Stimulated activated CD4-positive, alpha-beta T cell treated with anti-CD3 and anti-CD28 coated beads, Interleukin-1b, Interleukin-23, amount 100 ng/mL, for 1 hour (primary cell): ENCODE data around the gene TRAPPC10.
"Not testable (repeated sequence)": the region's sequence is repeated elsewhere in the genome, so short reads cannot be mapped to it uniquely, and the experiment has no call there.

ENCODE experiments used
- DNase-seq, 2 donors: peaks; one replicate each; pipeline ENCODE4 v3.0.0-alpha.2; 2020; ENCODE audit warnings: low read depth in 2 of 2

Gene TRAPPC10

DNA sequence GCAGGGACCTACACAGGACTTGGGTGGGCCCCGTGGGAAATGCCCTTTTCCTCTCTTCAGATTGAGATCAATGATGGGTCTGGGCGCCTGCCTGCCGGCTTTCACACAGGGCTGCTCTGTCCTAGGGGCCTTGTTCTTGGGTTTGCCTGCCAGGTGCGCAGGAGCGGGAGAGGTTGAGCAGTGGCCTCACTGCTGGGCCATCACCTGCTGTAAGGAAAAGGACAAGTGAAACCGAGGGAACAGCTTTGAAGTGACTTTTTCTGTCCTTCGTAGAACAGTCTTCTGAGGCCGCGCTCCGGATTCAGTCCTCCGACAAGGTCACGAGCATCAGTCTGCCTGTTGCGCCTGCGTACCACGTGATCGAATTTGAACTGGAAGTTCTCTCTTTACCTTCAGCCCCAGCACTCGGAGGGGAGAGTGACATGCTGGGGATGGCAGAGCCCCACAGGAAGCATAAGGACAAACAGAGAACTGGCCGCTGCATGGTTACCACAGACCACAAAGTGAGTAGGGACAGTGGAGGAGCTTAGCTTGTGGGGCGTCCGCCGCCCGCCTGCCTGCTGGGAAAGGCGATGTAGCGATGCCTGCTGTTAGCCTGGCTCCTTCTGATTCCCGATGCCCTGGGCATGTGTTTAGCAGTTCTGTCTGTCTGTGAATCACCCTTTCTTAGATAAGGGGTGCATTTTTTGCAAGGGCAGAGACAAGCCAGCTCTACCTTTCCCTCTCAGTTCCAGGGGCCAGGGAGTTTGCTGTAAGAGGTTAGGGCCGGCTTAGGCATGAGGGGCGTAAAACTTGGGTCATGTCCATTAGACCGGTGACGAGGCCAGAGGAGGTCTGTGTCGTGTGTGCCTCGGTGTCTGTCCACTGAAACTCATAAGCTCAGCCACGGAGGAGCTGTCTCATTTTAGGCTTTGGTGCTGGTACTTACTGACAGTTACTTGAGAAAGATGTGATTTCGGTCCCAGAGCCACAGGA is 75.6 kb downstream of the TRAPPC10 start:
- no peak for DNase-seq

DNA sequence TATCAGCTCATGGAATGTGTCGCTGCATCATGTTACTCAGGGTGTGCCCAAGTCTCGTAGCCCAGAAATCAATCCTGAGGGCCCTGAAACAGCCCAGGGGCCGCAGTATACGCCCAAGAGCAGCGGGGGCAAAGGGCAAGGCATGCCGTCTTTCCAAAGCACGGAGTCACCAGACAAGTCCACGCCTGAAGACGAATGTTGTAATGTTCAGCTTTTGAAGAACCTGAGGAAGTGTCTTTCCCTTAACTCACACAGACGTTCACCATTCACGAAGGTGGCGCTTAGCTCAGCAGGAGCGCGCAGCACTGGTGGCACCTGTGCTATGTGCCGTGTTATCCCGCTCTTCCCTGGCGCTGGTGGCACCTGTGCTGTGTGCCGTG is 76.3 kb downstream of the TRAPPC10 start:
- DNase-seq = no peak

- no peak for DNase-seq
These were observed 77.1 kb downstream of the TRAPPC10 start for GRCh38 chr21:44089001-44089911.

DNA sequence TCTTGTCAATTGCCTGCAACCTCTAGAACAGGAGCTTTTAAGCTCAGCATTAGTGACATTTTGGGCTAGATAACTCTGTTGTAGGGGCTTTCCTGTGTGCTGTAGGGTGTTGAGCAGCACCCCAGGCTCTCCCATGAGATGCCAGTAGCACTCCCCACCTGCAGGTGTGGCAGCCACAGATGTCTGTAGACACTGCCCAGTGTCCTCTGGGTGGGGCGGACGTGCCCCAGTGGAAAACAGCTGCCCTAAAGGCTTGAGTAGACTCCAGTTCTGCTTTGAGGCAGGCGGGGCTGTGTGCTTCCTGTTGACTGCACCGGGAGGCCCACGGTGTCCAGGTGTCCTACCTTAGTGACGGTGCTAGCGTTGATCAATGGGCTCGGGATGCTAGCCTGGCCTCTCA is 78.2 kb downstream of the TRAPPC10 start:
- DNase-seq = no peak

GRCh38 chr21:44092211-44092610 is 80.1 kb downstream of the TRAPPC10 start:
- DNase-seq = no peak

DNA sequence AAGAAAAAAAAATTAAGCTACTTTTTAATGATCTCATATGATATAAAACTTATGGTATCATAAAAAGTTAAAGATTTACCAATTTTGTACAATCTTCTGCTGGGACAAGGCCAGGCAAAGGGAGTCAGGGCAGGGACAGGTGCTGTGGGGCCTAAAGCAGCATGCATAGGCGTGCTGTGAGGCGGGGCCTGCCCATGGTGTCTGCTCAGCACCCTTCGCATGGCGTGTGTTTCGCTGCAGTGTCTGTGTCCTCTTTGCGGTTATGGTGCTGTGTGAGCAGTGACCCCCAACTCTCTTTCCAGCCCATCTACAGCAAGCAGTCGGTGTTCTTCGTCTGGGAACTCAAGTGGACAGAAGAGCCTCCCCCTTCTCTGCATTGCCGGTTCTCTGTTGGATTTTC is 81.7 kb downstream of the TRAPPC10 start:
- DNase-seq = no peak

DNA sequence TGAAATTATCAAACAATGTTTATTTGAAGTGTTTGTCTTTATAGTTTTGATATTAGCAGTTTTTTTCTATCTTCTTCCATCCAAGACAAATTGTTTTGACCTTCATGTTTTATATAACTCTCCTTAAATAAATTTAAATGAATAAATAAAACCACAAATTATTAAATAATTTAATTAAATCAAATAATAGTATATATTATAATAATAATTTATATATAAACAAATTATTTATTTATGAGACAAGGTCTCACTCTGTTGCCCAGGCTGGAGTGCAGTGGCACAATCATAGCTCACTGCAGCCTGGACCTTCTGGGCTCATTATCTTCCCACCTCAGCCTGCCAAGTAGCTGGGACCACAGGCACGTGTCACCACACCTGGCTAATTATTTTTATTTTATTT is 82.7 kb downstream of the TRAPPC10 start:
- no peak for DNase-seq

DNA sequence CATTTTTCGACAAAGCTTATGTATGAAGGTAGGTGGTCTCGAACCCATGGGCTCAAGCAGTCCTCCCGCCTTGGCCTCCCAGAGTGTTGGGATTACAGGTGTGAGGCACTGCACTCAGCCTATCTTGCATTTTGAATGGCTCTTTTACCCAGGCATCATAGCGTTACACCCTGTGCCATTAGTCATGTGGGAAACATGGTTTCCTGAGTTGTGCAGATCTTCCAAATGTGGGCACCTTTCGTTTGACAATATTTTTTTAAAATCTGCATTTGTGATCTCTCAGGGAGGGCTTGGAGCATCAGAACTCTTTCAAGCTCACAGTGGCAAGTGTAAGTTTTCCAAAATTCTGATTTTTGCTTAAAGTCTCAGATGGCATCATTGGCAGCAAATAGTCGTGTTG is 86.4 kb downstream of the TRAPPC10 start:
- not testable (repeated sequence) for DNase-seq

DNA sequence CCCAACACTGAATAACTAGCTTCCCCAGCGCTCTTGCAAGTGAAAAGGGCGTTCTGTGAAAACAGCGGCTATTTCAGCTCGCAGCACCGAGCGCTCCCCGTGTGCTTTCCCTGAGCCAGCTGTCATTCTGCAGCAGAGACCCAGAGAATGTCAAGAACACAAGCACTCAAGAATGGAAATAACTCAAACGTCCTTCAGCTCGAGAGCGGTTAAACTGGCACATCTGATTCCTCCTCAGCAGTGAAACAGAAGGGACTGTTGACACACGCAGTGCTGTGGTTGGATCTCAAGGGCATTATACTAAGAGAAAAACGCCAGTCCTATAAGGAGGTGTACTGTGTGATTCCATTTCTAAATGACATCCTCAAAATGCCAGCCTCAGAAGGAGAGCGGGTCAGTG is 86.9 kb downstream of the TRAPPC10 start:
- not testable (repeated sequence) for DNase-seq

GRCh38 chr21:44107026-44107501 is 95.0 kb downstream of the TRAPPC10 start, which contains the start of gene PWP2:
PWP2 (plus strand) TSS chr21:44107399; CDS start chr21:44107417, 18 bp downstream.
- DNase-seq = not testable (repeated sequence)

DNA sequence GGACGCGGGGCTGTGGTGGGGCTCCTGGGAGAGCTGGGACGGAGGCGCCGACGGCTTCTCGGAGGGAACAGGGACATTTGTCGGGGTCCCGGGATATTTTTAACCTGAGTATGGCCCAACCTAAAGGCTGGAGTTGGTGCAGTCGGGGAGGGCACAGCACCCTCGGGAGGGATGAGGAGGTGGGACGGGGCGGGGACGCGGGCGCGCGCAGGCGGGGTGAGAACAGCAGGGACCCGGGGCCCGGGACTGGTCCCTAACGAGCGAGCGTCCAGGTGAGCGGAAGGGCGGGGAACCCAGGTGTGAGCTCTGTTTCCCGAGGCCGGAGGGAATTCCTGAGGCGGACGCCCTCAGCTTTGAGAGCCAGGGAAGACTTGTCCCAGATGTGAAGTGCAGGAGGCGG is 95.5 kb downstream of the TRAPPC10 start:
- DNase-seq = not testable (repeated sequence)

GRCh38 chr21:44113702-44114371 is 101.7 kb downstream of the TRAPPC10 start:
- not testable (repeated sequence) for DNase-seq

DNA sequence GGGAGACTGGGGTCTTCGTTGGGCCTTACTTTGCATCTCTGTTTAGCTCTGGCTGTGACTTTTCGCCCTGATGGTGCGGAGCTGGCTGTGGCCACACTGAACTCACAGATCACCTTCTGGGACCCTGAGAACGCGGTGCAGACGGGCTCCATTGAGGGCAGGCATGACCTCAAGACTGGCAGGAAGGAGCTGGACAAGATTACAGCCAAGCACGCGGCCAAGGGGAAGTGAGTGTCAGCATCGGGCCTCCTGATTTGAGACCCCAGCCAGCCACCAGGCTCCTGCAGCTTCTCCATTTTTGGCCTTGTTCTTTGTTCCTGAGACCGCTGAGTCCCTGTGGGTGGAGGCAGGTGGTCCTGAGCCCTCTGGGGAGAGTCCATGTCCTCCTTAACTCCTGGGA is 110.0 kb downstream of the TRAPPC10 start:
- DNase-seq = not testable (repeated sequence)

- not testable (repeated sequence) for DNase-seq
These were observed 115.7 kb downstream of the TRAPPC10 start for GRCh38 chr21:44127827-44128226.

GRCh38 chr21:44133715-44134057 is 121.6 kb downstream of the TRAPPC10 start:
- DNase-seq = not testable (repeated sequence)

DNA sequence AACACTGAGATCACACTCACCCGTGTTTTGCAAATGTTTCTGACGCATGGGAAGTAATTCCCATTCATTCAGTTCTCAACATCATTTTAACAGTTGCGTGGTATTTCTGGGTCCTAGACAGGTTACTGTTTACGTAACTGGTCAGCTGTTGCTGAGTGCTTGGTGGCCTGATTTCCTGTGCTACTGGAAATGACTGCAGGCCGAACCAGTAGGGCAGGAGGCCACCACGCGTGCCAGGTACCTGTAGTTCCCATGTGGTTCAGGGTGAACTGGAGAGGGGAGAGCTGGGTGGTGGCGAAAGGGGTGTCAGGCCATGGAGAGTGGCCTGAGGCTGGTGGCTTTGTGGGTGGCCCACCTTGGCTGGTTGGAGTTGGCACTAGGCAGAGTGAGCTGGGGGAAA is 122.6 kb downstream of the TRAPPC10 start:
- DNase-seq = not testable (repeated sequence)

DNA sequence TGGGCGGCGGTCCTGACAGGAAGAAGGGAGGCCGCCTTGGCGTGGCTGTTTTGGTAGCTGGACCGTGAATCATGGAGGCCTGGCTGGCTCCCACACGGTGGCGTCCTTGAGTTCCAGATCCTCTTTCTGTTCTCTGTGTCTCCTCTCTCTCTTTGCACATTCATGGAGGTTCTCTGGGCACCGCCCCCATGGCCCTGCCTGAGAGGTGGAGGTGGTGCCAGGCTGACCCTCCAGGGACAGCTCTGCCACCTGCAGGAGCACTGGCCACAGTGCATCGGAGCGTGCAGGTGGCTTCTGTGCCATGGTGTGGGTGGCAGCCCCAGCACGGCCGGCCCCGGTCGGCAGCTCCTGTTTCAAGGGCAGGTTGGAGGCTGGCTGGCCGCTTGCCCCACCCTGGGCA is 125.9 kb downstream of the TRAPPC10 start:
- not testable (repeated sequence) for DNase-seq

DNA sequence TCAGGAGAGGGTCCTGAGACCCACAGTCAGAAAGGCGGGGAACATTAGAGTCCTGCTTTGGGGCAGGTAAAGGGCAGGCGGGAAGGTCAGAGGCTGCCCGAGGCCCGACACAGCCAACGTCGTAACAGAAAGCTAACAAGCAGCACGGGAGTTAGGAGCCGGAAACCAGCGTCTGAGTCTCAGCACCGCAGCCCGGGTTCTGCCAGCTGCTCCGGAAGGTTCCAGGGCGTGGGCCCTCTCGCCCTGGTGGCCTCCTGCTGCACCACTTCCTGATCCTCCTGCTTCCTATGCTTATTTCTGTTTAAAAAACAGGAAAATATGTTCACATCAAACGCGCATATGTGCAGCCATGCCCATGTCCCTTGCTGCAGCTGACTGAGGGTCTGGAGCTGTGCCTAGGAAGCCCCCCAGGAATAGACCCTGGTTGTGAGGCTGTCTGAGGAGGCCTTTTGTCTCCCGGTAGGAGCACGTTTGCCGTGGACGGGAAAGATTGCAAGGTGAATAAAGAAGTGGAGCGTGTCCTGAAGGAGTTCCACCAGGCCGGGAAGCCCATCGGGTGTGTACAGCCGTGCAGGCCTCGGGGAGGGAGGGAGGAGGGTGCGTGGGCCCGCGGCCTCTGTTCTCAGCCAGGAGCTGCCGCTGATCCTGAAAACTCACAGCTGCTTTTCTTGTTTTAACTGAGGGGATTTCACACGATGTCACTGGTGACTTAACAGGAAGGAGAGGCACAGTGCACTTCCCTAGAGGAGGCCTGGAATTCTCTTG is 127.9 kb downstream of the TRAPPC10 start:
- DNase-seq = not testable (repeated sequence)

DNA sequence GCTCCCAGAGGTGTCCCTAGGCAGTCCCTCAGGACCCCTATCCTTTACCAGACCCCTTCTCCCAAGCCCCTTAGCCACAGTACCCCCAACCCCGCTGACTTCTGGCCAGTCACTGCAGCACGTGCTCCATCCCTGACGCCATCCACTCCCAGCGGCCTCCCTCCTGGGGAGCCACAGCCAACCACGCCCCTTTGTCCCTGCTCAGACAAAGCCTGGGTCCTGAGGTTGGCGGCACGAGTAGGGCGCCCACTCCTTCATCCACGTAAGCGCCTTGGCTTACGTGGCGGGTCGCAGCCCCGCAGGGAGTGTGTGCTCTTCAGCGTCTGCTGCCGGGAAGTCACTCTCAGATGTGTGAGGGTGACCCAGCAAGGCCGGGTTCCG is 128.4 kb downstream of the TRAPPC10 start:
- not testable (repeated sequence) for DNase-seq

DNA sequence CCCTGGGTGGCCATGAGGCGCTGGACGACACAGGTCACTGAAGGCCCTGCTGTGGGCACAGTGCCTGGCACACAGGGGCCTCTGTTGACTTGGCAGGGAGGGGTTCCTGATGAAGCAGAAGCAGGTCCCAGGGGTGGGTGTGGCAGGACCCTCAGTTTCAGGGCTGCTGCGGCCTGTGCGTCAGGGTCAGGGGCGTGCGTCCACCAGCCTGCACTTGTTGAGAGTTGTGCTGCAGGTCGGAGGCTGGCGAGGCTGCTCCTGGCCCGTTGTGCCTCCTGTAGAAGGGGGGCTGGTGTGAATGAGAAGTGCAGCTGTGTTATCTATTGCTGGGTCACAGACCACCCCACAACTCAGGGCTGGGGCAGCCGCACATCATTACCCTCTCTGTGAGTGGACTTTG is 130.4 kb downstream of the TRAPPC10 start:
- not testable (repeated sequence) for DNase-seq

DNA sequence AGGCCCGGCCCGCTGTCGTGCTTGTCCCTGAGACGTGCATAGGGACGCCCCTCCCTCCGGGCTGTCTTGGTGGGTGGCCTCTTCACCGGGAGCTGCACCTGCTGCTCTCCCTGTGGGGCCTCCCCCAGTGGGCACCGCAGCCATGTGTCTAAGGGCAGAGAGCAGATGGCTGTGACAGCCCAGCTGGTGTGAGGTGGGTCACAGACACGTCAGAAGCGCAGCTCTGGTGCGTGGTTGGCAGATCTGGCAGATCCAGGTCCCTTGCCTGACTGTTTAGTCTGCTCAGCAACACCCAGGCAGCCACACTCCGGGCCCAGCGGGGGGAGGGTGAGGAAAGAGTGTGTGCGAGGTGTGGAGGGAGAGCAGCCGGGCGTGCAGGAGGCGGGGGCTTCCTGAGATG is 131.3 kb downstream of the TRAPPC10 start:
- not testable (repeated sequence) for DNase-seq
